ENCODE measurements around the gene TTC39A.

Gene TTC39A

GRCh38 chr1:51274676-51275075, 55.7 kb downstream of the TTC39A start:
- no peak for TF ChIP-seq CTCF (conservative IDR thresholded peaks at IDR 0.05)

GRCh38 chr1:51272916-51273315, 57.4 kb downstream of the TTC39A start:
- no peak for TF ChIP-seq CTCF (conservative IDR thresholded peaks at IDR 0.05)
- H3K27ac ChIP-seq = no peak overlapping the region

More at GRCh38 chr1:51274676-51275075, 55.7 kb downstream of the TTC39A start:
- no peak overlapping the region for H3K27ac ChIP-seq

DNA sequence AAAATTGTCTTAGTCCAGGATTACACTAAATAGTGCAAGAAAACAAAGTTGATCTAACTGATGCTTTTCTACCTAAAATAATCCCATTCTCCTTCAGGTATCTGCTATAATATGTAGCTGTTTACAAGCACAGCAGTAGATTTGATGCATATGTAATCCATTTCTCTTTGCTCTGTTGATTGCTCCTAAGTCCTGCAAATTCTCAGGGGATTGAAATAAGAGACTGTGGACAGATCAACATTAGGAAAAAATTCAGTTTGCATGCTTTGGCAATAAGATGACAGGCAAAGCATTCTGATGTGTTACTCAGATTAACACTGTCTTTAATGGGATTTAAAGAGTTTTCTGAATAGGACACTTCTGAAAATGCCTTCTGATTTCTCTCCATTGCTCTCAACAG, 59.6 kb downstream of the TTC39A start:
- no peak for TF ChIP-seq CTCF (conservative IDR thresholded peaks at IDR 0.05)
- H3K27ac ChIP-seq = no peak overlapping the region

GRCh38 chr1:51268634-51269033, 61.7 kb downstream of the TTC39A start:
- TF ChIP-seq CTCF (conservative IDR thresholded peaks at IDR 0.05) = no peak
- H3K27ac ChIP-seq = no peak overlapping the region

DNA sequence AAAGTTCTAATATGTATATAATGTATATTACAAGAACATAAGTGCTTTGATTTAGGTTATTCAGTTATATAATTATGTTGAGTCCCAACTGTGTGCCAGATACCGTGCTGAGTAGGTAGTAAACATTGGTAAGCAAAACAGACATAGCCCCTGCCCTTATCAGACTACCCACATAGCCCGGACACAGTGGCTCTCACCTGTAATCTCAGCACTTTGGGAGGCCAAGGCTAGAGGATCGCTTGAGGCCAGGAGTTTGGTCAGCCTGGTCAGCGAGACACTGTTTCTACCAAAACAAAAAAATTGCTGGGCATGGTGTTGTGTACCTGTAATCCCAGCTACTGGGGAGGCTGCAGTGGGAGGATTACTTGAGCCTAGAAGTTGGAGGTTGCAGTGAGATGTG, 63.6 kb downstream of the TTC39A start:
- no peak for TF ChIP-seq CTCF (conservative IDR thresholded peaks at IDR 0.05)
- no peak overlapping the region for H3K27ac ChIP-seq

GRCh38 chr1:51266181-51266580, 64.2 kb downstream of the TTC39A start:
- no peak overlapping the region for H3K27ac ChIP-seq
- TF ChIP-seq CTCF (conservative IDR thresholded peaks at IDR 0.05) = no peak

DNA sequence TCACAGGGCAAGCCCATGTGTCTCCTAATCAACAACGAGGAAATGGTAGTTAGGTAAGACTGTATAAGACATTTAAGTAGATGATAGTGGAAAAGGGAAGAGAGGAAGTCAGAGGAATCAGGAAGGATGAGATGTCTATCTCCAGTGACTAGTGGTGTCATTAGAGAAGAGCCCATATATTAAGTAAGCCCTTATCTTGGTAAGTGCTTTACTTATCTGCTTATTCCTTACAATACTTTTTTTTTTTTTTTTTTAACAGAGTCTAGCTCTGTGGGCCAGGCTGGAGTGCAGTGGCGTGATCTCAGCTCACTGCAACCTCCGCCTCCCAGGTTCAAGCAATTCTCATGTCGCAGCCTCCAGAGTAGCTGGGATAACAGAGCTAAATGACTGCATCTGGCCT, 64.7 kb downstream of the TTC39A start:
- TF ChIP-seq CTCF (conservative IDR thresholded peaks at IDR 0.05) = no peak
- no peak overlapping the region for H3K27ac ChIP-seq

DNA sequence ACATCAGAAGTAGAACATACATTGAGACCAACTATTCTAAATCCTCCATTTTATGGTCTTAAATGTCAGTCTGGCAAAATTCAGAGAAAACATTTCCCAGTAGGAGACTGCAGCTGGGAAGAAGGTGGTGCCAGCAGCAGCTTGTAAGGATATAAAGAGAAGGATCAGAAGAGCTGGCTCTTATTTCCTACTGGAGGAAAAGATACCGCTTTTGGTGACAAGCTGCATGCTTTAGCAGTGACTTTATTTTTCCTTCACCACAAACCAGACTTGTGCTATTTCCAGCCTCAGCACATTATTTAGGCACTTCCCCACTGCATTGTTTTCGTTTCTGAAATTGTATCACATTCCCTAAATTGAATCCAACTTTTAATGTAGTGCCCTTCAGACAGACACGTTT, 65.9 kb downstream of the TTC39A start:
- TF ChIP-seq CTCF (conservative IDR thresholded peaks at IDR 0.05) = no peak
- H3K27ac ChIP-seq = no peak overlapping the region

Data from VCaP (cell line).